ENCODE results near the gene HOXC12. TPM values are rescaled to one million over a fixed set of nuclear protein-coding genes. Genes with fewer than 3 reads are reported as not detected.

HOXC12 gene
- polyA plus RNA-seq, 1 experiment, result 0.06 TPM

DNA sequence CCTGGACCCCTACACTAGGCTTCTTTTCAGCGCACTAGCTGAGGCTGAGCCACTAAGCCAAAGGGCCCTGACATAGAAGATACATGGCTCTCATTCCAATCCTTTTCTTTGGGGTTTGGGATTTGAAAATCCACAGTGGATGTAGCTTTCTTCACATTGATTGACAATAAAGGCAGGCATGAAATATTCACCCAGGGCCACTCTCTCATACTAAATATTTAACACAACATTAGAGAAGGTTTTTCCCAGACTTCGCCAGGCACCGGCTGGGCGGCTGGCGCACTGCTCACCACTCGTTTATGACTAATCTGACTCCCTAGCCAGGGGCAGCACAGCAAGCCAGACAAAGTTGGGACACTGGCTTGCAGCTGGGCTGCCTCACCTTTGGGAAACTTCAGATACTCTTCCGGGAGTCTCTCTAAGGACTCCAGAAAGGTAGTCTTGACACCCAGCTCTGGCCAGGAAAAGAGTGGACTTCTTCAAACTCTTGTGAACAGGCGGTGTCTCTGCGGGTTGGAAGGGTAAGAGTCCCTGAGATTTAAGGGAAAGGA lies 17.5 kb downstream of the HOXC12 start:
- no peaks in the 10 kb centered on the region for H3K36me3 ChIP-seq (ENCODE audit: control insufficient read depth, insufficient read depth, low read length)
- CTCF ChIA-PET, result interaction anchor here (0.7 to 1.4 kb wide), 5 partner anchors 11 to 277 kb away, joined by 3 to 4 read pairs (median 4); partner anchors contain the start of gene HOXC10
- TF ChIP-seq, protein P1, sequence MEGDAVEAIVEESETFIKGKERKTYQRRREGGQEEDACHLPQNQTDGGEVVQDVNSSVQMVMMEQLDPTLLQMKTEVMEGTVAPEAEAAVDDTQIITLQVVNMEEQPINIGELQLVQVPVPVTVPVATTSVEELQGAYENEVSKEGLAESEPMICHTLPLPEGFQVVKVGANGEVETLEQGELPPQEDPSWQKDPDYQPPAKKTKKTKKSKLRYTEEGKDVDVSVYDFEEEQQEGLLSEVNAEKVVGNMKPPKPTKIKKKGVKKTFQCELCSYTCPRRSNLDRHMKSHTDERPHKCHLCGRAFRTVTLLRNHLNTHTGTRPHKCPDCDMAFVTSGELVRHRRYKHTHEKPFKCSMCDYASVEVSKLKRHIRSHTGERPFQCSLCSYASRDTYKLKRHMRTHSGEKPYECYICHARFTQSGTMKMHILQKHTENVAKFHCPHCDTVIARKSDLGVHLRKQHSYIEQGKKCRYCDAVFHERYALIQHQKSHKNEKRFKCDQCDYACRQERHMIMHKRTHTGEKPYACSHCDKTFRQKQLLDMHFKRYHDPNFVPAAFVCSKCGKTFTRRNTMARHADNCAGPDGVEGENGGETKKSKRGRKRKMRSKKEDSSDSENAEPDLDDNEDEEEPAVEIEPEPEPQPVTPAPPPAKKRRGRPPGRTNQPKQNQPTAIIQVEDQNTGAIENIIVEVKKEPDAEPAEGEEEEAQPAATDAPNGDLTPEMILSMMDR (IDR thresholded peaks at IDR 0.05; ENCODE audit: insufficient read depth, low read depth, low read length), result no peak
- DNase-seq (ENCODE audit: low read depth), result no peak
- H3K4me3 ChIP-seq (ENCODE audit: low read depth, low read length), result peak overlapping the region; percentile 64
- POLR2A ChIA-PET, result no interaction called here
- H3K27me3 ChIP-seq (ENCODE audit: control insufficient read depth, insufficient read depth, low read length), result no peaks in the 10 kb centered on the region; the same call in none of the 2 replicates

DNA sequence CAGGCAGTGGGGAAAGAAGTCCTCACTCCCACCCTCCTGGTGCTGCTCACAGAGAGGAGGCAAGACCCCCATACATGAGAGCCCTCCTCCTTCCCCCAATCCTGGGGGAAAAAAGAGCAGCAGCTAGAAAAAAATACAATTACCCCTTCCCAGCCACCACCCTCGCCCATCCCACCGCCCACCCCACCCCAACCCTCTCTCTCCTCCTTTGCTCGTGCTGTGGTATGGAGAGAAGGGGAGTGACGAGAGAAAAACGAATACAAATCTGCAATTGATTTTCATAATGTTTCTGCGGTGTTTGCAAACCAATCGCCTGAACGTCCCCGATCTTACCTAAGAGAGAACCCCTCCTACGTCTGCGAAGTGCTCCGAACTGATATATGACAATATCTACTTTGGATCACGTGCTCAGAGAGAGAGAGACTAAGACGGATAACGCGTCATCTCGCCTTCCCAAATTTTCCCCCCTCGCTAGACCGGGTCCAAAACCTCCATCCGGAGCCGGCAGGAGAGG lies 18.1 kb downstream of the HOXC12 start, which contains the start of gene HOXC11:
Gene HOXC11, plus strand, starts transcription at position 405 of the 514 bp plus-strand sequence. CDS start 116 bp downstream, outside the sequence.
- CTCF ChIA-PET, result interaction anchor here (0.8 to 1.3 kb wide), 6 partner anchors 11 to 226 kb away, joined by 3 to 4 read pairs (median 4); partner anchors contain the start of gene HOXC10
- peak within 1 kb of the TSS; percentile 64 for H3K4me3 ChIP-seq (ENCODE audit: low read depth, low read length)

DNA sequence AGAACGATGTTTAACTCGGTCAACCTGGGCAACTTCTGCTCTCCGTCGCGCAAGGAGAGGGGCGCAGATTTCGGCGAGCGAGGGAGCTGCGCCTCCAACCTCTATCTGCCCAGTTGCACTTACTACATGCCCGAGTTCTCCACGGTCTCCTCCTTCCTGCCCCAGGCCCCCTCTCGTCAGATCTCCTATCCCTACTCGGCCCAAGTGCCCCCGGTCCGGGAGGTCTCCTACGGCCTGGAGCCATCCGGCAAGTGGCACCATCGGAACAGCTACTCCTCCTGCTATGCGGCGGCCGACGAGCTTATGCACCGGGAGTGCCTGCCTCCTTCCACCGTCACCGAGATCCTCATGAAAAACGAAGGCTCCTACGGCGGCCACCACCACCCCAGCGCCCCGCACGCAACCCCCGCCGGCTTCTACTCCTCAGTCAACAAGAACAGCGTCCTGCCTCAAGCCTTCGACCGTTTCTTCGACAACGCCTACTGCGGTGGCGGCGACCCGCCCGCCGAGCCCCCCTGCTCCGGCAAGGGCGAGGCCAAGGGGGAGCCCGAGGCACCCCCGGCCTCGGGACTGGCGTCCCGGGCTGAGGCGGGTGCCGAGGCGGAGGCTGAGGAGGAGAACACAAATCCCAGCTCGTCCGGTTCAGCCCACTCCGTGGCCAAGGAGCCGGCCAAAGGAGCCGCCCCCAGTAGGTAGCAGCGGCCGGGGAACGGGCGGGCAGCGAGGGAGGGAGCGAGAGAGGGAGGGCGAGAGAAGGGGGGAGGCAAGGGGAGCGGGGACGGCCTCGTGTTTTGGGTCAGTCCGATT lies 18.7 kb downstream of the HOXC12 start:
- POLR2A ChIA-PET, result interaction anchor here (0.6 kb wide), 2 partner anchors 24 to 311 kb away, joined by 4 to 8 read pairs; no protein-coding TSS in a partner anchor
- DNase-seq (ENCODE audit: low read depth), result no peak
- no peaks in the 10 kb centered on the region; the same call in none of the 2 replicates for H3K27me3 ChIP-seq (ENCODE audit: control insufficient read depth, insufficient read depth, low read length)
- CTCF ChIA-PET, result interaction anchor here (0.8 to 1.3 kb wide), 6 partner anchors 11 to 227 kb away, joined by 3 to 4 read pairs (median 4); partner anchors contain the start of gene HOXC10
- peak overlapping the region; percentile 64 for H3K4me3 ChIP-seq (ENCODE audit: low read depth, low read length)
- H3K36me3 ChIP-seq (ENCODE audit: control insufficient read depth, insufficient read depth, low read length), result no peaks in the 10 kb centered on the region
- TF ChIP-seq, protein P1 (IDR thresholded peaks at IDR 0.05; ENCODE audit: insufficient read depth, low read depth, low read length), result no peak

More for the DNA sequence above, 18.1 kb downstream of the HOXC12 start, which contains the start of gene HOXC11:
- POLR2A ChIA-PET, result interaction anchor here (0.6 kb wide), 1 partner anchor 25 kb away, joined by 4 read pairs; no protein-coding TSS in a partner anchor
- Histone ChIP-seq H3K36me3 (ENCODE audit: control insufficient read depth, insufficient read depth, low read length) (no peaks in the 10 kb centered on the region), H3K27me3 (ENCODE audit: control insufficient read depth, insufficient read depth, low read length) (no peaks in the 10 kb centered on the region; the same call in none of the 2 replicates)
- DNase-seq (ENCODE audit: low read depth), result no peak
- TF ChIP-seq, protein P1 (IDR thresholded peaks at IDR 0.05; ENCODE audit: insufficient read depth, low read depth, low read length), result no peak

DNA sequence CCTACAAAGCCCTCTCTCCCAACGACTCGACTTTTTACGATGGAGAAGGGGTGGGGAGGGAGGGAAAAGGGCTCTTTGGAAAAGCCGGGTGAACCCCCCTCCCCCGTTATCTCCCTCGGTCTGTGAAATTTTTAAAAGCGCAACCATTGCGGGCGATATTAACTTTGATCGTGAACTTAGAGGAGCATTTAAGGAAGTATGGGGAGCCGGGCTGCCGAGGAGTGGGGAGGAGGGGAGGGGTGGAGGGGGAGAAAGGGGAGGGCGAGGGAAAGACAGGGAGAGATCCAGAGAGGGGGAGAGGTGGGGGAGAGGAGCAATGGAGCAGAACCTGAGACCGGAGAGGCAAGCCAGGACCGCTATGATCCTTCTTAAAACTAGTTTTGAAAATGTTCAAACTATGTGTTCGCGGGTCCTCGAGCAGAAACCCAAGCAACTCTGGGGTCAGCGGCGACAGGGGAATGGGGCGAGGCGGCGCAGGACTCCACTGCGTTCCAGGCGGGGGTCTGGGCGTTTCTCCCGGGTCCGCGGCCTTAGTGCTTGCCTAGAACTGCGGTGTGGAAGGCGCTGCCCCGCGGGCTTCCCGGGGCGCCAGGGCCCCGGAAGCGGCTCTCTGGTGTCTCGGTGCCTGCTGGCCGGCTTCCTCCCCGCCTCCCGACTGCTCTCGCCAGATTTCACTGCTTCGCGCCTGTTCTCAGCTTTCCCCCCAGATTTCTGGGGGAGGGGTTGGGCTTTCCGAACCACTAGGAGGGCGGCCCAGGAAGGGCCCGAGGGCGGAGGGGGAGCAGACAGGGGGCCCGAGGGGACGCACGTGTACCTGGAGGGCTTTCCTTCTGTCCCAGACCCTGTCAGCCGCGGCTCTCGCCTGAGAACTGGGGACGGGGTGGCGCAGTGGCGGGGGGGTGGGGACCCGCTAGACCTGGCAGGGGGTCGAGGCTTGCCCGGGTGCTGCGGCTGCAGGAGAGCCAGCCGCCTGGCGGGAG lies 19.7 kb downstream of the HOXC12 start, which contains the start of gene HOTAIR:
Gene HOTAIR, minus strand, starts transcription at position 871 of the 980 bp plus-strand sequence.
- POLR2A ChIA-PET, result no interaction called here
- TF ChIP-seq, protein P1 (IDR thresholded peaks at IDR 0.05; ENCODE audit: insufficient read depth, low read depth, low read length), result no peak
- CTCF ChIA-PET, result interaction anchor here (0.6 to 1.3 kb wide), 5 partner anchors 10 to 326 kb away, joined by 3 read pairs; partner anchors contain the start of gene HOXC10
- H3K27me3 ChIP-seq (ENCODE audit: control insufficient read depth, insufficient read depth, low read length), result no peaks in the 10 kb centered on the region; the same call in none of the 2 replicates
- H3K36me3 ChIP-seq (ENCODE audit: control insufficient read depth, insufficient read depth, low read length), result no peaks in the 10 kb centered on the region
- H3K4me3 ChIP-seq (ENCODE audit: low read depth, low read length), result peak within 1 kb of the TSS; percentile 64
- DNase-seq (ENCODE audit: low read depth), result no peak

All from BJ (cell line).